ENCODE measurements around the gene NALF2.

DNA sequence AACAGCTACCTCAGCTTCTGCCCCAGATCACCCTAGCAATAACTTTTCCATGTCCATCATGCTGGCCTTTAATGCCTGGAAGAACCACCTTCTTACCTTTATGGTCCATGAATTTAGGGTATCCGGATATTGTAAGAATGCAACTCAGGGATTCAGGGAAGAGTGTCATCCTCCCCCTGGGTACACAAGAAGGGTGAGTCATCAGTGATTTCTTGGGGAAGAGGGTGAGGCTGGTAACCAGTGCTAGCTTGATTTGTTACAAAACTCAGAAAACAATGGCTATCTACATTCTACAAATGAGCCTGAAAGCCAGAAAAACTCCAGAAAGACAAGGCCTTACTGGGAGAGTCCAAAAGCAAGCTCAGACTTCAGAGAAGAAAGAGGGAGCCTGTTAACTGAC, 10.4 kb upstream of the NALF2 start:
- TF ChIP-seq, protein P1, sequence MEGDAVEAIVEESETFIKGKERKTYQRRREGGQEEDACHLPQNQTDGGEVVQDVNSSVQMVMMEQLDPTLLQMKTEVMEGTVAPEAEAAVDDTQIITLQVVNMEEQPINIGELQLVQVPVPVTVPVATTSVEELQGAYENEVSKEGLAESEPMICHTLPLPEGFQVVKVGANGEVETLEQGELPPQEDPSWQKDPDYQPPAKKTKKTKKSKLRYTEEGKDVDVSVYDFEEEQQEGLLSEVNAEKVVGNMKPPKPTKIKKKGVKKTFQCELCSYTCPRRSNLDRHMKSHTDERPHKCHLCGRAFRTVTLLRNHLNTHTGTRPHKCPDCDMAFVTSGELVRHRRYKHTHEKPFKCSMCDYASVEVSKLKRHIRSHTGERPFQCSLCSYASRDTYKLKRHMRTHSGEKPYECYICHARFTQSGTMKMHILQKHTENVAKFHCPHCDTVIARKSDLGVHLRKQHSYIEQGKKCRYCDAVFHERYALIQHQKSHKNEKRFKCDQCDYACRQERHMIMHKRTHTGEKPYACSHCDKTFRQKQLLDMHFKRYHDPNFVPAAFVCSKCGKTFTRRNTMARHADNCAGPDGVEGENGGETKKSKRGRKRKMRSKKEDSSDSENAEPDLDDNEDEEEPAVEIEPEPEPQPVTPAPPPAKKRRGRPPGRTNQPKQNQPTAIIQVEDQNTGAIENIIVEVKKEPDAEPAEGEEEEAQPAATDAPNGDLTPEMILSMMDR (IDR thresholded peaks at IDR 0.05 in 8 of 11, conservative IDR thresholded peaks at IDR 0.05 in 3 of 11), result no peak
- TF ChIP-seq POLR2A (IDR thresholded peaks at IDR 0.05) (no peak), POLR2AphosphoS5 (IDR thresholded peaks at IDR 0.05) (no peak)

All from spleen (tissue), 7 donors.